ENCODE measurements around the gene NAGPA. TPM values are rescaled to one million over a fixed set of nuclear protein-coding genes. Genes with fewer than 3 reads are reported as not detected.

The NAGPA gene
- polyA plus RNA-seq, 1 of the 3 experiments (the other 2 are of a cell fraction) = 16.5 TPM

GRCh38 chr16:4981473-4981872 is 52.3 kb downstream of the NAGPA start:
- POLR2A ChIA-PET = no interaction called here
- H3F3A ChIP-seq (replicated peaks; ENCODE audit: insufficient read depth) = no peaks in the 10 kb centered on the region

DNA sequence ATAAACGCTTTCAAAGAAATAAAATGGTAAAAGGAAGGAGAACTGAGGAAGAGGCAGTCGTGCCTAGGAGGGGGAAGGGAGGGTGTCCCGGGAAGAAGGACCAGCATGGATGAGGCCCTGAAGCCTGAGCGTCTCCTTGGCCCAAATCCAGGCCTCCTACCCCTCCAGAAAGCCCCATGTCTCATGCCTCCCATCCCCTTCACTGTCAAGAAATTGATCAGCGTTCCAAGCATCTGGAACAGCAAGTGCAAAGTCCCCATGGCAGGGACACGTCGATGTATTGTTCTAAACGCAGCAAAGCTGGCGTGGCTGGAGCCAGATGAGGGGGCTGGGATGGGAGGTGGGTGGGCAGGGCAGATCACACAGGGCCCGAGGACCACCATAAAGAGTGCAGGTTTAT is 53.0 kb downstream of the NAGPA start:
- Histone ChIP-seq H3K27me3 (ENCODE audit: insufficient read depth) (no peaks in the 10 kb centered on the region), H3K4me1 (ENCODE audit: control insufficient read depth in 1 of 2, insufficient read depth in 2 of 2, low read depth in 1 of 2, low read length in 1 of 2) (no peaks in the 10 kb centered on the region), H3K4me2 (no peak overlapping the region), H3K27ac (ENCODE audit: low read depth in 2 of 2, low read length in 1 of 2) (no peak overlapping the region), H2AFZ (ENCODE audit: low read depth) (no peak overlapping the region), H3F3A (replicated peaks; ENCODE audit: insufficient read depth) (no peaks in the 10 kb centered on the region), H3K9me3 (no peaks in the 10 kb centered on the region), H3K9ac (no peak overlapping the region), H3K9me2 (no peaks in the 10 kb centered on the region), H3K79me2 (ENCODE audit: insufficient read depth) (no peaks in the 10 kb centered on the region), H4K20me1 (ENCODE audit: insufficient read depth) (no peaks in the 10 kb centered on the region), H3K36me3 (replicated peaks in 1 of 2; ENCODE audit: control insufficient read depth in 1 of 2, insufficient read depth in 2 of 2, low read length in 1 of 2) (no peaks in the 10 kb centered on the region), H3K4me3 (ENCODE audit: low read depth in 2 of 2, low read length in 1 of 2) (no peak overlapping the region)
- ChIA-PET POLR2A (no interaction called here), CTCF (no interaction called here)
- TF ChIP-seq REST (IDR thresholded peaks at IDR 0.05; ENCODE audit: low read depth, low read length) (no peak), TAF1 (IDR thresholded peaks at IDR 0.05; ENCODE audit: borderline replicate concordance, low read depth, low read length) (no peak), FOSL2 (IDR thresholded peaks at IDR 0.05; ENCODE audit: borderline replicate concordance, low read depth) (no peak), GATA2 (CRISPR knock-in tag; IDR thresholded peaks at IDR 0.05) (no peak), FOXJ3 (CRISPR knock-in tag; IDR thresholded peaks at IDR 0.05) (no peak), TCF12 (IDR thresholded peaks at IDR 0.05) (no peak), RCOR1 (IDR thresholded peaks at IDR 0.05; ENCODE audit: low read length) (no peak), PBX3 (IDR thresholded peaks at IDR 0.05) (no peak)
- TF ChIP-seq, protein P1, sequence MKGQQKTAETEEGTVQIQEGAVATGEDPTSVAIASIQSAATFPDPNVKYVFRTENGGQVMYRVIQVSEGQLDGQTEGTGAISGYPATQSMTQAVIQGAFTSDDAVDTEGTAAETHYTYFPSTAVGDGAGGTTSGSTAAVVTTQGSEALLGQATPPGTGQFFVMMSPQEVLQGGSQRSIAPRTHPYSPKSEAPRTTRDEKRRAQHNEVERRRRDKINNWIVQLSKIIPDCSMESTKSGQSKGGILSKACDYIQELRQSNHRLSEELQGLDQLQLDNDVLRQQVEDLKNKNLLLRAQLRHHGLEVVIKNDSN (IDR thresholded peaks at IDR 0.05; ENCODE audit: borderline replicate concordance, low read depth) = no peak
- TF ChIP-seq, protein P2, sequence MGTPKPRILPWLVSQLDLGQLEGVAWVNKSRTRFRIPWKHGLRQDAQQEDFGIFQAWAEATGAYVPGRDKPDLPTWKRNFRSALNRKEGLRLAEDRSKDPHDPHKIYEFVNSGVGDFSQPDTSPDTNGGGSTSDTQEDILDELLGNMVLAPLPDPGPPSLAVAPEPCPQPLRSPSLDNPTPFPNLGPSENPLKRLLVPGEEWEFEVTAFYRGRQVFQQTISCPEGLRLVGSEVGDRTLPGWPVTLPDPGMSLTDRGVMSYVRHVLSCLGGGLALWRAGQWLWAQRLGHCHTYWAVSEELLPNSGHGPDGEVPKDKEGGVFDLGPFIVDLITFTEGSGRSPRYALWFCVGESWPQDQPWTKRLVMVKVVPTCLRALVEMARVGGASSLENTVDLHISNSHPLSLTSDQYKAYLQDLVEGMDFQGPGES (IDR thresholded peaks at IDR 0.05; ENCODE audit: low read depth, low read length) = no peak
- DNase-seq = no peak
- WGBS (ENCODE audit: low lambda C conversion rate) = 61% methylated on average over 10 of the region's 10 CpGs

More at GRCh38 chr16:4981473-4981872, 52.3 kb downstream of the NAGPA start:
- H3K9me2 ChIP-seq = no peaks in the 10 kb centered on the region
- 63% methylated on average over 4 of the region's 7 CpGs for WGBS (ENCODE audit: low lambda C conversion rate)
- H3K9me3 ChIP-seq = no peaks in the 10 kb centered on the region
- no peaks in the 10 kb centered on the region; the same call in 1 of the 2 replicates for H3K27me3 ChIP-seq (ENCODE audit: insufficient read depth)
- H3K4me1 ChIP-seq (ENCODE audit: control insufficient read depth in 1 of 2, insufficient read depth in 2 of 2, low read depth in 1 of 2, low read length in 1 of 2) = no peaks in the 10 kb centered on the region
- H4K20me1 ChIP-seq (ENCODE audit: insufficient read depth) = no peaks in the 10 kb centered on the region
- no peak overlapping the region for H3K4me2 ChIP-seq
- no peak overlapping the region for H3K9ac ChIP-seq
- H3K4me3 ChIP-seq (ENCODE audit: low read depth in 2 of 2, low read length in 1 of 2) = no peak overlapping the region
- TF ChIP-seq, protein P2 (IDR thresholded peaks at IDR 0.05; ENCODE audit: low read depth, low read length) = no peak
- TF ChIP-seq FOSL2 (IDR thresholded peaks at IDR 0.05; ENCODE audit: borderline replicate concordance, low read depth) (no peak), RXRA (IDR thresholded peaks at IDR 0.05; ENCODE audit: borderline replicate concordance, low read depth) (no peak), SMC3 (IDR thresholded peaks at IDR 0.05; ENCODE audit: low read depth, low read length) (no peak)
- TF ChIP-seq, protein P3, sequence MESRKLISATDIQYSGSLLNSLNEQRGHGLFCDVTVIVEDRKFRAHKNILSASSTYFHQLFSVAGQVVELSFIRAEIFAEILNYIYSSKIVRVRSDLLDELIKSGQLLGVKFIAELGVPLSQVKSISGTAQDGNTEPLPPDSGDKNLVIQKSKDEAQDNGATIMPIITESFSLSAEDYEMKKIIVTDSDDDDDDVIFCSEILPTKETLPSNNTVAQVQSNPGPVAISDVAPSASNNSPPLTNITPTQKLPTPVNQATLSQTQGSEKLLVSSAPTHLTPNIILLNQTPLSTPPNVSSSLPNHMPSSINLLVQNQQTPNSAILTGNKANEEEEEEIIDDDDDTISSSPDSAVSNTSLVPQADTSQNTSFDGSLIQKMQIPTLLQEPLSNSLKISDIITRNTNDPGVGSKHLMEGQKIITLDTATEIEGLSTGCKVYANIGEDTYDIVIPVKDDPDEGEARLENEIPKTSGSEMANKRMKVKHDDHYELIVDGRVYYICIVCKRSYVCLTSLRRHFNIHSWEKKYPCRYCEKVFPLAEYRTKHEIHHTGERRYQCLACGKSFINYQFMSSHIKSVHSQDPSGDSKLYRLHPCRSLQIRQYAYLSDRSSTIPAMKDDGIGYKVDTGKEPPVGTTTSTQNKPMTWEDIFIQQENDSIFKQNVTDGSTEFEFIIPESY (IDR thresholded peaks at IDR 0.05; ENCODE audit: borderline replicate concordance, low read depth) = no peak
- H3K36me3 ChIP-seq (replicated peaks in 1 of 2; ENCODE audit: control insufficient read depth in 1 of 2, insufficient read depth in 2 of 2, low read length in 1 of 2) = no peaks in the 10 kb centered on the region
- CTCF ChIA-PET = no interaction called here
- H3K27ac ChIP-seq (ENCODE audit: low read depth in 2 of 2, low read length in 1 of 2) = no peak overlapping the region
- DNase-seq = no peak
- no peaks in the 10 kb centered on the region for H3K79me2 ChIP-seq (ENCODE audit: insufficient read depth)
- no peak overlapping the region for H2AFZ ChIP-seq (ENCODE audit: low read depth)

All from SK-N-SH (cell line).